Erythroblast (primary cell): ENCODE data around the gene GARS1.

Experiments
- GATA1 ChIP-seq: IDR thresholded peaks from 2 replicates; pipeline ENCODE4 v1.6.1; 2011; ENCODE audit warnings: low read depth, mild to moderate bottlenecking, control low read depth, low read length, moderate library complexity
- POLR2A ChIP-seq: IDR thresholded peaks from 2 replicates; pipeline ENCODE4 v1.6.1; 2011; ENCODE audit warnings: mild to moderate bottlenecking, low read length

DNA sequence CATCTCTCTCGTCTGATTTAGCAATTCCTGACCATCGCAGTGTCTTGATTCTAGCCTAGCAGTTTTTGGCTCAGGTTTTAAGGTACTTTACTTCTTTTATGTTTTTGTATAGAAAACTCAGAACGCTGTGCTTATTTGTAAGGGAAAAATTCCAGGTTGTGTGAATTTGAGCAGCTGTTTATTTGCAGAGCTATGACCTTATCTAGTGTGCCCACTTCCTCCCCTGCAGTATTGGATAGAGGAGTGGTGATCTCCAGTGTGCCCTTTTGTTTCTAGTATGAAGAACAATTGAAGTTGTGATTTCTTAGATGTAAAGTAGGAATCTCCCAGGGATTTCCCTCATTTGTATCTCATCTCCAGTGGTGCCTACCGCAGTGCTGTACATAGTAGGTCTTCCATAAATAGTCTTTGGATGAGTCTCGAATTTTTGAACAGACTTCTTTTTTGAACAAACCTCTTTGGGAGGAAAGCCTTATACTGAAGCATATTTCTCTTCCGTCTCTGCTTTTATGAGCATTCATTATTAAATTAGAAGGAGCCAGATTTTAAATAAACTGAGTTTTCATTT lies 40.0 kb downstream of the GARS1 start:
- TF ChIP-seq POLR2A (no peak), GATA1 (no peak)
